LHCN-M2 (cell line): ENCODE measurements around the gene FBXL17. TPM values are rescaled to one million over a fixed set of nuclear protein-coding genes. Genes with fewer than 3 reads are reported as not detected.

ENCODE experiments used
- DNase-seq: peaks from one replicate; pipeline ENCODE4 v3.0.0-alpha.2; 2012; ENCODE audit warnings: low read depth
- total RNA-seq: library from RNA; depleted of rRNA; stranded (reverse); fragments of >200 nt; gene quantifications from 2 replicates; pipeline ENCODE4 v1.2.3, GENCODE V29; 2014

FBXL17 gene
- total RNA-seq, 1 experiment from 2014 or later, result 23.4 TPM

DNA sequence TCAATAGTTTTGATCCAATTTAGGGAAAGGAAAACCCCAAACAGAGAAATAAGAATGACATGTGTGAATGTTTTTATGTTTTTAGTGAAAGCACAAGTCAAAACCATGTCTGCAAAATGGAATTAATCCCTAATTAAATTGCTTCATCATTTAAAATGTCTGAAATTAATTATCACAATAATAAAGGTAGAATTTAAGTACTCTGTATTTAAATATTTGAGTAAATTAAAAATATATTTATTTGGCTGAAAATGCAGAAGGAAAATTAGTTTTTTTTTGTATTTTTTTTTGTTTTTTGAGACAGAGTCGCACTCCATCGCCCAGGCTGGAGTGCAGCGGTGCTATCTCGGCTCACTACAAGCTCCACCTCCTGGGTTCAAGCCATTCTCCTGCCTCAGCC, 380.7 kb downstream of the FBXL17 start:
- no peak for DNase-seq

DNA sequence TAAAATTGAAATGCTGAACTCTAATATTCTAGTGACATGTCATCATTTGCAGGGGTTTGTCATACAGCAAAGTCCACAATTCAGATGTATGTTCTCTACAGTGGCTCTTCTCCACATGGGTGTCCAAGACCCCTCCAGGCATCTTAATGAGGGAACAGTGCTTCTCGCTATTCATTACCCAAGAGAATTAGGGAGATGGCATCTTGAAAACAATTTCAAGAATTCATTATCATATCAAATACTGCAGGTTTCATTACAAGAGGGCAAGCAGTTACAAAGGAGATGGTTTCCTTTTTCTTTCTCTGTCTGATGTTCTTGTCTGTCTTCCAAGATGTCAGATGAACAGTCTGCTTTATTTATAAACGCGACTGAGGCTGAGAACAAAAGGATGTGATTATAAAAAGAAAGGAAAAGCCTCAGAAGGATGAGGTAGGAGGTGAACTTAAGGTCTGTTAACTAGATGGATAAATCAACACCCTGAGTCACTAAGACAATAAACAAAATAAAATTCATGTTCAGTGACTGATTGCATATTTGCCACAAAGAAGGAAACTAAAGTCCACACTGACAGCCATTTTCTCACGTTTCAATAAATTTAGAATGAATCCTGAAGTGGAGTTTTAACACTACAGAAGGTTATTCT, 384.4 kb downstream of the FBXL17 start:
- DNase-seq, result peak; percentile 69

DNA sequence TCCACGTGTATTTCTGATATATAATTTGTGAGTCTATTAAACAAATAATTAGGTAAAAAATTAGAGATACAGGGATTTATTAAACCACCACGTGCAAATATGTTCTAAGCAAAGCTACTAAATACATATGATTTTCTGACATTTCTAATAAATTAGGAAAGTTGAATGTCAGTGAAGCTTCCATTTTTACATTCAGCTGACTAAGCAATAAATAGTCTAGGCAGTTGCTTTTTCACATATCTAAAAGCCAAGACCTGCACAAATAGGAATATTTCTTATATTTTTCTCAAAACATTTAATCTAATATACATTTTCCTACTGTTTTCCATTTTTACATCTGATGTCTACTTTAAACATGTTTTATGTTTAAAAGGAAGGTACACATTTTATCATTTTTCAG, 388.6 kb downstream of the FBXL17 start:
- no peak for DNase-seq

DNA sequence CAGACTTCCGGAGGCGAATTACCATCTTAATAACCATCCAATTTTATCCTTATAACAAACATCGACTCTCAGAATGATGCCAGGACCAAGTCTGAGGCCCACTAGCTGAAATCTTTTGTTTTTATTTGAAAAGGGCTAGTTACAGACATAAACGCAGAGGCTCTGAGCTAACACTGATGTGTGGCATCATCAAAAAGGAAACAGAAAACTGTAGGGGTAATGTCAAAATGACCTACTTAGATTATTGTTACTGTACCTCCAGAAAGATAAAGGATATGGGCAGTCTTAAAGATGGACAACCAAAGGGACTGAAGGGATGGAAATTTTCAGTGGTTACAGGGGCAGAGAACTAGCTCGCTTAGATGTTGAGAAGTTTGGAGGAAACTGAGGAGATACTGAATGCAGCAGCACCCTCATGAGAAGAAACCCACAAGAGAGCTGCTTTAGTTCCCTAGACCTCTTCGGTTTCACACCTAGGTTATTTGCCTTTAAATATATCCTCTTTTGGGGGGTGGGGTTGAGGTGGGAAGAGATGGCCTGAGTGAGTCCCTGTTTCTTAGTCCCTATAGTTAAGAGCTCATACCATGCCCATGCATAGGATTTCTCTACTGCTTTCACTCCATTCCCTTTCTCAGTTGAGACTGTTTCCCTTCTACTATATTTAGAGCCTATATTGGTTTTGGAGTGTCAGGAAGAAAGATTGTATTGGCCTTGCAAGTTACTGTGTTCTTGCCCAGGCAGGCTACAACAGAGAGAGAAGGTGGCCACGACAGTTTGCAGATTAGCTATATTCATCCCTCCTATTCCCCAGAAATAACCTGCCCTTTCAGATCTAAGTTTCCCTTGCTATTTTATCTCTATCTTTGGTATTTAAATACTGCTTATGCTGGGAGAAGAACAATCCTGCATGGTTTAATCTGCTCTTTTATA, 390.8 kb downstream of the FBXL17 start:
- no peak for DNase-seq

DNA sequence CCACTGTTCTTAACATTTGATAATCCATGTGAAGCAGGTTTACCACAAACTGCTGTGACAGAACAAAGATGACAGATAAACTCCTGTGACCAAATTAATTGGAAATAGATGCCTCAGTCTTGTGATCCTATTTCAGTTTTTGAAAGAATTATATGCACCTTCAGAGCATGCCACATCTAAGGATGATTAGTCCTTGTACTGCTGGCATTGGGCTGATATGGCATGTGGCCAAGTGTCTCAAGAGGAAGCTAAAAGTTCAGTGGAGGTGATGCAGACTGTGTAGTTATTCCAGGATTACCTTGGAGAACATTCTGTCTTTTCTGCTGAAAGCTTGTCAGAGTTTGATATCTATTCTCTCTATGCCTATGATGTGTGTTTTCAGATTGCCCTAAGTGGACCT, 396.8 kb downstream of the FBXL17 start:
- DNase-seq, result peak; percentile 26

DNA sequence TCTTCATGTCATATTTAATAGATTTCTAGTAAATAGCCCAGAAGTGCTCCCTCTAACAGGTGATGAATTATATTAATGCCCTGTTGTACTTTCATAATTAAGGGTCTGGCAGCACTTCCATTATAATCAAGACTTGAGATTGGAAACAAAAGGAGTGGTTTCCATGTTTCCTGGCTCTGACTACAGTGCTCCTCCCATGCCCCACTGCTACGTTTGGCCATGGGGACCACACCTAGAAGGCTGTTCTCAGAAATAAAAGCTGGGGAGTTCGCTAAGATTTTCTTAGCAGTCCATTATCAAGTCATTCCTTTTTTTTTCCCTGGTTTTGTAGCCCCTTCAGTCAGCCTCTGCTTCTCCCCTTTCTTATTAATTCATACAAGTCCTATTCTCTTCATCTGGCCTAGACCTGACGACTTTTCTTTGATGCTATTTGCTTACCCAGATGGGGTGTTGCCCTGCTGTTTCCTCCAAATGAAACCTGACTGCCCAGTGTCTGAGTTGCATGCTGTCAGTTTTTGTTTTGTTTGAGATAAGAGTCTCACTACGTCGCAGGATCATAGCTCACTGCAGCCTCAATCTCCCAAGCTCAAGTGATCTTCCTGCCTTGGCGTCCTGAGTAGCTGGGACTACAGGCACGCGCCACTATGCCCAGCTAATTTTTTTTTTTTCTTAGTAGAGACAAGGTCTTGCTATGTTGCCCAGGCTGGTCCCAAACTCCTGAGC, 399.0 kb downstream of the FBXL17 start:
- no peak for DNase-seq

DNA sequence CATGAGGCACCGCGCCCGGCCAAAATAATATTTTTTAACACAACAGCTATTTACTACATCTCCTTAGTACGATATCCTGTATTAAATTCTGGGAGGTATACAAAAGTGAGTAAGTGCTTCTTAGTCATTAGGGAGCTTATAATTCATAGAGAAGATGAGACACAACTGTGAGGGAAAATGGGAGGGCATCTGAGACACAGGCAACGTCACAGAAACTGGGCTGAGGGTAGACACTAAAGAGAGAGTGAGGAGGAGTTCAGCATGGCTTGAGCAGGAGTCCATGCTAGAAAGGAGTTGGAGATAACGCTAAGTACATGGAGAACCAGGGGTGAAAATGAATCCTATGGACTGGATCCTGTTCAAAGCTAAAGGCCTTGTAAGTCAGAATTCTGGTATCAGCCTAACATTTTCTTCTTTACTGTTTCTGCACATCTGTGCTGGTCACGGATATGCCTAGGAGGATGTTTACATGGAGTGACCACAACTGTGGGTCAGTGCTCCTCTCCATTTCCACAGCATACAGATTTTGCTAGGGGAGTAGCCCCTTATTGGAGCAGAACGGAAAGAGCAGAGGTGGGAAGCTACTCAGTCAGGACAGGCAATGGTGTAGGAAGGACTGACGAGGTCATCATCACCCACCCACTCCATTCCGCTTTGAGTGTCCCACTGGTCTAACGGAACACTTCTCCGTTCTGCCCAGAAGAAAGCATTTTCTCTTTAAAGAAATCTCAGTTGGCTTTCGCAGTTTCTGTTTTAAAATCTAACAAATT, 400.8 kb downstream of the FBXL17 start:
- DNase-seq, result no peak

DNA sequence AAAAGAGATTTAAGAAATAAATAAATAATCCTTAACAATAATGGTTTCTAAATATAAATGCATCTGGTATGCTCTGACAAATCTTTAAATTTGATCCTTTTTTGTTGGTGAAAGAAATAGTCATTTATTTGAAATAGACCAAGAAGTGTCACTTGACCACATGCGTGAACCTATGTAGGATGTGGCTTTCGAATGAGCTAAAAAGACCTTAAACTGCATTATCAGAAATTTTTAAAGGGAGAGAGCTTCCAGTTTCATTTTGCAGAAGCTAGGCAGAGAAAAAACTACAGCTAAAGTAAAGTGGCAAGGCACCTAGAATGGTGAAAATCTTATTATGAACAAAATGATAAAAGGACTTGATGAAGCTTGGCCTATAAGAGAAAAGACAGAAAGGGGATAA, 402.0 kb downstream of the FBXL17 start:
- DNase-seq, result no peak

DNA sequence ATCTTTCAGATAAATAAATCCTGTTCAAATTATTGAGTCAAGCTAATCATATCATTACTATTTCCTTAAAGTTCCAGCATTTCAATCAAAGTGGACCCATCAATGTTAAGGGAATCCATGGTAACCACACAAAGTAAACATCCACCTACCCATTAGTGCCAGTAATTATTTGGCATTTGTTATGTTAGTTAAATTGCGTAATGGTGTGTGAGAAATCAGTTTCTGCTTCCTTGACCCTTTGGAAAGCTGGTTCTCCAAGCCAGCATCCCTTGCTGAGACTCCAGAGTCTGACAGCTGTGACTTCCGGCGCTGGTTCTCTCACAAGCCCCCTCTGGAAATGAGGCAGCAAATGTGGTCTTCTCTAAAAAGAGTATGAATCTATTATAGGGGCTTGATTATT, 402.6 kb downstream of the FBXL17 start:
- DNase-seq, result peak; percentile 34

DNA sequence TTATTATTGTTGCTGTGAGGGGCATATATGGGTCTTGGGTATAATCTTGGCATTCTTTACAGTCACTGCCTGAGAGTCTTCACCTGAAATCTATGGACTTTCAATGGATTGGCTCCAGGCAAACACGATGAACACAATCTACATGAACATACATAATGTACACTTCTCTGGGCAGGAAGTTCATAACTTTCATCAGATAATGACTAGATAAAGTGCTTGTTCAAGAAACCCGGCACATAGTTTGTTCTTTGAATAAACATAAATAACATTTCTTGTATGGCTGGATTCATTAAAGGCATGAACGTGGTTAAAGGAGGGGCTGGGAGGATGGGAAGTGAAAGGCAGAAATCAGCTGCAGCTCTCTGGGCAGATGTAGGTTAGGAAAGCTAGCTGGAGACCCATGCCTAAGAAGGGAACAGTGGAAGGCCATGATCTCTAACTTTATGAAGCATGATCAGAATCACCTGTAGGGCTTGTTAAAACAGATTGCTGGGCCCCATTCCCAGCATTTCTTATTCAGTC, 404.3 kb downstream of the FBXL17 start:
- no peak for DNase-seq

DNA sequence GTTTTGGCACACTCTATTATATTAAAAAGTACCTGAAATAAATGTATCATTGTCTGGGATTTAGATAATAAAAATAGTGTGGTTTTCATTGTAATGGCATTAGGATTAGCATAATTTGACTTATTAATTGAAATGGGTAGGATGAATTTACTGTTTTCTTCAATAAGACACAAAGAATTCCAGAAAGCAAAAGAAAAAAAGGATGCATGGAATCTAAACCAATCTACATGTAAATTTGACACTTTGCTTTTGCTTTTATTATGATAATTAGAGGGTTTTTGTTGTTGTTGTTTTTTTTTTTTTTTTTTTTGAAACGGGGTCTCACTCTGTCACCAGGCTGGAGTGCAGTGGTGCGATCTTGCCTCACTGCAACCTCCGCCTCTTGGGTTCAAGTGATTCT, 406.3 kb downstream of the FBXL17 start:
- no peak for DNase-seq

DNA sequence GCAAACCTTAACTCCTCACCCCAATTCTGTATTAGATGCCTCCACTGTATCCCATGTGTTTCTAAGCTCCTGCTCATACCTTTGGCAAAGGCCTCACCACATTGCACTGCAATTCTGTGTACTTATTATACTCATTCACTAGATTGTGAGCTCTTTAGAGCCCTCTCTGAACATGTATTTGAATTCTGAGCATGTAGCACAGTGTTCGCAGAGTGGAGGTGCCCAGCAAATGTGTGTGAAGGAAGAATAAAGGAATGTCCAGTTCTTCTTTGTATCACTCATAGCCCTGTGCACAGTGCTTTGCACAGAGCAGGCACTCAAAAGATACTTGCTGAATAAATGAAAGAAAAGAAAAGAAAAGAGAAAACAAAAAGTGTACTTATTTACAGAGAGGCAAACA, 410.1 kb downstream of the FBXL17 start:
- DNase-seq, result no peak

DNA sequence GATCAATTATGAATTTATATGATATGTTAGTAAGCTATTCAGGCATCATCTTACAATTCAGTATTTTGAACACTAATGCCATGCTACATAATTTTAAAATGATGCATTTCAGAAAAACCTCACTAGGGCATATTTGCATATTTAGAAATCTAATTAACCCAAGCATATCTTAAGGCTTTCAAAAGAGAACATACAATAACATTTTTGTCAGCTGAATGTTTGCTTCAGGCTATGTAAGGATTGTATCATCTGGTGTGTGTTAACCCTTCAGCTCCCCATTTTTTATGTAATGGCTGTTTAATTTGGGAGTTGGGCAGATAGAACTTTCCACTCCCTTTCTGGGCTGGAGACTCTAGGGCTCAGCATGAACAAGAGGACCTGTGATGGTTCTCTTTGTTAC, 412.1 kb downstream of the FBXL17 start:
- DNase-seq, result no peak

DNA sequence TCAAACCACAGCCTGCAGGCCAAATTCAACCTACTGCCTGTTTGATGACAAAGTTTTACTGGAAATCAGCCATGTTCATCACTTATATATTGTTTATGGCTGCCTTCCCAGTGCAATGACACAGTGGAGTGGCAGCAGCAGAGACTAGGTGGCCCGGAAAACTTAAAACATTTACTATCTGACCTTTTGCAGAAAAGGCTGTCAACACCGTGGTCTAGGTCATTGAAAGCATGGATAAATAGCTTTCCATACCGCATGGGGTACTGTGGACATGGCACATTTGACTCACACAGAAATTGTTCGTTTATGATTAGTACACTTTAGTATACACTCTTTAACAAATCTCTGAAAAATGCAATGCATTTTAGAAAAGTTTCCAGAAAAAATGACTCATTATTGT, 412.9 kb downstream of the FBXL17 start:
- peak; percentile 48 for DNase-seq

DNA sequence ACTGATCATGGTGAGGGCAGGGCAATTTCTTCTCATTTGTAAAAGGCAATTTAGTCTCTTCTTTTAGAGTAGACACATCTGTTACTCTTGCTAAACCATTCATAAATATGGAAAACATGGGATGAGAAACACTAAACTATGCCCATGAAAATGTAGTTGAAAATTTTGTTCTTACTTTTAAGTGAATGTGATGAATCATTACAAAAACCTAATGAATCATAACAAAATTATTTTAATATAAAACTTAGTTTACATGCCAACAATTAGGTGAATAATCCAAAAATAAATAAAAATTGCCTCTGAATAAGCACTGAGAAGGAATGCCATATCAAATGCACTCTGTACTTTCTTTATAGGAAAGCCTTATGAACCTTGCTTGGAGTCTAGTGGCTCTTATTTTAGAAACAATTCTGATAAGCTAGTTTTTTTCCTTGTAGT, 413.5 kb downstream of the FBXL17 start:
- peak; percentile 64 for DNase-seq

DNA sequence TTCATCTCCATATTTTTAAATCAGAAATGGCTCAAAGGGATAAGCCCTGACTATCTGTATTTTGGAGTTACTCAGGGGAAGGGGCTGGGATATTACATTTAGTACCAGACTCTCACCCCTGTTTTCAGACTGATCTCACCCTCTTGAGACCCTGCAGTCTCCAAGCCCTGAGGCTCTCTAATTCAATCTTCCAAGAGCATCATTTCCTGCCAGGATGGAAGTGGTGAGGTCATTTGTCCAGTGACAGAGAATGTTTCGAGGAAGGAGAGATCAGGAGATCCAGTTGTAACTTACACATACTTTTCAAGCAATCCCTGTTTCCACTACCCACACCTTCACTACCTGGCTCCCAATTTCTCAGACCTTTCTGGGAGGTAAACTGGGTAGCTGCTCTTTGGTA, 415.7 kb downstream of the FBXL17 start:
- no peak for DNase-seq

DNA sequence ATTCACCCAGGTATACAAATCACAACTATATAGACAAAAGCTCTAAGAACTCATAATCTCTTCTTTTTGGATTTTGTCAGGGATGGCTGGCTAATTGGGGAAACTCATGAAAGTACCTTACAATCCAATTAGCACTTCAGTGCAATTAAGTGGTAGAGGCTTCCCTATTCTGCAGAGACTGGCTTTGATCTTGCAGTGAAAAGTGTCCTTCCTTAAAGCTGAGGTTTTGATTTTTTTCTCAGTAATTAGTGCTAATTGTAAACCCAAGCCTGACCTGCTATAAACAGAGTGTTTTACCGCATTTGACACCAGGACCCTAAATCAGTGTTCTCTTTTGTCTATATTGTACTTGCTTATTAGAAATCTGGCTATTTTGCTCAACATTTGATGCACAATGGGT, 417.2 kb downstream of the FBXL17 start:
- DNase-seq, result no peak

DNA sequence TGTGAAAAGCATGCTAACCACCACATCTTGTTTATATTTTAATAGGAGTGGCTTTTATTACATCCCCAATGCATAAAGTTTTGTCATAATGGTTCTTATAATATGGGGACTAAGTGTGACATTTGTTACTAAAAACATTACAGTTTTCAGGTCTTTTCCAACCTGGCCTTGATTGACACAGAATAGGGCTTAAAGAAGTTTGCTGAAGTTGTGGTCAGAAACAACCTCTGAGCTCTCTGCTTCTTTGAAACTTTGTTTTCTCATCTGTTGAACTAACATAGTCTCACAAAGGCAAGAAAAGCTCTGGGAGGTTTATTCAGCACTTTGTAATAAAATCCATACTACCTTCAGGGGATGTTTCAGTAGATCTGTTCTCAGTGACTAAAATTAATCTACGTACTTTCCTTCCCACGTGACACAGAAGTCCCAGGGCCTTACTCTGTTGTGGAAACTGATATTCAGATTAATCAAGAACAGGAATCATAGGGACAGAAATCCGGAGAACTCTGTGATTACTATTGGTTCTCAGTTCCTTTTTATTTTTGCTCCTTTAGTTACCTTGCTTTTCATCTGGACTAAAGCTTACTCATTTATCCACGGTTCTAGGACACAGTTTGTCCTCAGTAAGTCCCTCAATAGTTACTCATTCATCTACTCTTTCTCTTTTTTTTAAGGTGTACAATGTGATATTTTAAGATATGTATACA, 422.2 kb downstream of the FBXL17 start:
- no peak for DNase-seq

DNA sequence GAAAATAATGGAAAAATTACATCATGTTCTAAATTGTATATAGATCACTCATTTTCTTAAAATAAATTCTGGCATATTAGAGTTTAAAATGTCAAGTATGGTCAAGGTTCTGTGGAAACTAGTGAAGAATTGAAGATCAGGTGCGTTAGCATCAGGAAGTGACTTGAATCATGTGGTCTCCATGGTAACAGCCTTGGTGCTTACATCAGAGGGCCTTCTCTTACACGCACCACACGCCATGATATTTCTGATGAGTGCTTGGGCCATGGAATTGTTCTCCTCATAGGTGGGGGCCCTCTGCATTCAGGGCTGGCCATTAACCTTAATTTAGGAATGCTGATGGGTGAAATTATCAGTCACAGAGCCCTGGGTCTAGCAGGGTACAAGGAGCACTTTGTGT, 423.0 kb downstream of the FBXL17 start:
- no peak for DNase-seq

DNA sequence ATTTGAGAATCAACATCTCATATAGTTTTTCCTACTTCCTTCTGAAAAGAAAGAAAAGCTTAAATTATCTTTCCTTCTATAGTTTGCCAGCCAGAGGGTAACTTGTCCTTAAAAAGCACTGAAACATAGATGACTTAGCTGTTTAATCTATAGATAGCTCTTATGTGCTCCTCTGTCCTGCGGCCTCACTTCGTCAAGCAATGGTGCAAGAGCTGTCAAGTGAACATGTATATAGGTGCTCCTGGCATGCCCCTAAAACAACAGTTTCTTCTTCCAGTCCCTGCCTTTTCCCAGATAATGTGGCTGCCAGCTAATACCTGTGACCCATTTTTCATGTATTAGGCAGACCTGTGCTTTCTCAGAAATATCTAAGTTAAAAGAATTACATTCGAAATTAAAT, 423.5 kb downstream of the FBXL17 start:
- DNase-seq, result no peak

DNA sequence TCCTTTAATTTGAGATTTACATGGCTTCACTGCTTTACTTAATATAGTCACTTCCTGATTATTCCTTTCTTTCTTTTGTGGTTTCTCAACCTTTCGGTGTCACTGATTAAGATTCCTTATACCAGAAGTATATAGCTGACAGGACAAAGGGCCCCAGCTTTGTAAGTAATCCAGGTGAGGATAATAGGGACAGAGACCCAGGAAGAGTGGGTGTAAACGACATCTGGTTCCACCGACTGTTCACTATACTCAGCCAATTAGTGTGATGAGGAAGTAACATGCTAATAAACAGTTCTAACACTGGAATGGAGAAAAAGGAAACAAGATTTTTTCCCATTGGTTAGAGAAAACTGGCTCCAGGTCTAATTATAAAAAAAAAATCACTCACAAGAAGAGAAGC, 424.8 kb downstream of the FBXL17 start:
- no peak for DNase-seq
